NT2/D1 (cell line): ENCODE data around the gene EEF2.

Experiments used
- SUZ12 ChIP-seq: IDR thresholded peaks from 2 replicates; pipeline ENCODE4 v1.6.1; 2011; ENCODE audit not compliant: insufficient read length, insufficient read depth; ENCODE audit errors: extremely low read depth
- YY1 ChIP-seq: IDR thresholded peaks from 2 replicates; pipeline ENCODE4 v1.6.1; 2011; ENCODE audit not compliant: insufficient read length, insufficient read depth
- ZNF274 ChIP-seq: IDR thresholded peaks from 2 replicates; pipeline ENCODE4 v1.6.1; 2011; ENCODE audit warnings: mild to moderate bottlenecking, low read depth, low read length

GRCh38 chr19:3982701-3983541 is 2.3 kb downstream of the EEF2 start:
- TF ChIP-seq ZNF274 (no peak), SUZ12 (no peak), YY1 (no peak)
